HG03064 (cell line): ENCODE data around the gene LRRC26.
"Not testable (repeated sequence)": the region's sequence is repeated elsewhere in the genome, so short reads cannot be mapped to it uniquely, and the experiment has no call there.

ENCODE experiments used
- ATAC-seq: cut with Tn5 transposase; IDR thresholded peaks from one replicate; pipeline ENCODE4 v1.9.1; 2021; ENCODE audit warnings: low read depth; ENCODE audit not compliant: unreplicated experiment

LRRC26 gene

GRCh38 chr9:137121927-137122795 lies 47.7 kb downstream of the LRRC26 start:
- not testable (repeated sequence) for ATAC-seq
